ENCODE results near the gene HSPA1B. TPM values are rescaled to one million over a fixed set of nuclear protein-coding genes. Genes with fewer than 3 reads are reported as not detected.

HSPA1B gene
- total RNA-seq, 2 experiments from 2014 or later = 60.9 to 177 TPM

- POLR2A ChIA-PET = no interaction called here
- CTCF ChIA-PET (ENCODE audit: unreplicated experiment) = no interaction called here
- H3K36me3 ChIP-seq (ENCODE audit: insufficient read depth, low read length) = peaks cover 80% of the 10 kb centered on the region
Observed at GRCh38 chr6:31780507-31781243, 46.9 kb upstream of the HSPA1B start.

GRCh38 chr6:31781244-31782125 lies 46.1 kb upstream of the HSPA1B start:
- H3K36me3 ChIP-seq (ENCODE audit: insufficient read depth, low read length) = peaks cover 88% of the 10 kb centered on the region
- intact Hi-C loops (cut with micrococcal nuclease; ENCODE audit: unreplicated experiment) = no loop called here
- DNase-seq (ENCODE audit: low spot score) = no peak

More at GRCh38 chr6:31780507-31781243, 46.9 kb upstream of the HSPA1B start:
- no peak overlapping the region for H3K27ac ChIP-seq (ENCODE audit: low read depth, low read length, poor library complexity, severe bottlenecking)
- H3K9me2 ChIP-seq (ENCODE audit: insufficient read depth, low read length) = no peaks in the 10 kb centered on the region
- H2AFZ ChIP-seq (ENCODE audit: low read length) = no peak overlapping the region
- intact Hi-C loops (cut with micrococcal nuclease; ENCODE audit: unreplicated experiment) = no loop called here
- no peaks in the 10 kb centered on the region for H4K20me1 ChIP-seq (ENCODE audit: insufficient read depth, low read length)
- H3K79me2 ChIP-seq (ENCODE audit: insufficient read depth, low read depth, low read length) = no peaks in the 10 kb centered on the region
- no peaks in the 10 kb centered on the region for H3K9me3 ChIP-seq (ENCODE audit: low read length)
- H3K4me2 ChIP-seq (ENCODE audit: low read length) = no peak overlapping the region
- DNase-seq (ENCODE audit: low spot score) = no peak
- no peak overlapping the region for H3K4me3 ChIP-seq (ENCODE audit: low read depth, low read length, poor library complexity, severe bottlenecking)
- no peak for TF ChIP-seq CTCF (conservative IDR thresholded peaks at IDR 0.05; ENCODE audit: low read length)
- no peak for TF ChIP-seq EZH2phosphoT487 (IDR thresholded peaks at IDR 0.05; ENCODE audit: borderline replicate concordance, low read depth, low read length)
- no peaks in the 10 kb centered on the region for H3K4me1 ChIP-seq (ENCODE audit: insufficient read depth, low read length, poor library complexity, severe bottlenecking)
- no TSS peak for BruUV-seq (replicated peaks)

More at GRCh38 chr6:31781244-31782125, 46.1 kb upstream of the HSPA1B start:
- Histone ChIP-seq H3K4me1 (ENCODE audit: insufficient read depth, low read length, poor library complexity, severe bottlenecking) (no peaks in the 10 kb centered on the region), H3K9me2 (ENCODE audit: insufficient read depth, low read length) (no peaks in the 10 kb centered on the region), H4K20me1 (ENCODE audit: insufficient read depth, low read length) (no peaks in the 10 kb centered on the region), H3K79me2 (ENCODE audit: insufficient read depth, low read depth, low read length) (no peaks in the 10 kb centered on the region), H2AFZ (ENCODE audit: low read length) (no peak overlapping the region), H3K4me3 (ENCODE audit: low read depth, low read length, poor library complexity, severe bottlenecking) (no peak overlapping the region), H3K27ac (ENCODE audit: low read depth, low read length, poor library complexity, severe bottlenecking) (no peak overlapping the region), H3K4me2 (ENCODE audit: low read length) (no peak overlapping the region), H3K9me3 (ENCODE audit: low read length) (no peaks in the 10 kb centered on the region)
- CTCF ChIA-PET (ENCODE audit: unreplicated experiment) = no interaction called here
- POLR2A ChIA-PET = no interaction called here
- no TSS peak for BruUV-seq (replicated peaks)
- TF ChIP-seq EZH2phosphoT487 (IDR thresholded peaks at IDR 0.05; ENCODE audit: borderline replicate concordance, low read depth, low read length) (no peak), CTCF (conservative IDR thresholded peaks at IDR 0.05; ENCODE audit: low read length) (no peak)

Data from OCI-LY7 (cell line).